DOHH2 (cell line): ENCODE measurements around the gene USP16.

Experiments
- H3F3A ChIP-seq: fragments of 200-600 bp; sonication (generic), shearing (Covaris generic); 2 replicates; pipeline ENCODE4 v1.6.0; 2016; ENCODE audit warnings: antibody characterized with exemption, mild to moderate bottlenecking; ENCODE audit not compliant: control insufficient read depth, insufficient read depth
- H3K27ac ChIP-seq: fragments of 200-600 bp; sonication (generic); 2 replicates; pipeline ENCODE4 v1.5.1; 2014; ENCODE audit warnings: low read depth, mild to moderate bottlenecking, low read length, moderate library complexity
- H3K27me3 ChIP-seq: fragments of 200-600 bp; sonication (generic); 2 replicates; pipeline ENCODE4 v1.6.1; 2014; ENCODE audit warnings: mild to moderate bottlenecking, low read length, mixed read lengths; ENCODE audit not compliant: control insufficient read depth
- H3K36me3 ChIP-seq: fragments of 200-600 bp; sonication (generic); 2 replicates; pipeline ENCODE4 v1.6.1; 2014; ENCODE audit warnings: mild to moderate bottlenecking, low read length, moderate library complexity, mixed read lengths; ENCODE audit not compliant: control insufficient read depth
- H3K4me1 ChIP-seq: fragments of 200-600 bp; sonication (generic); 2 replicates; pipeline ENCODE4 v1.6.1; 2014; ENCODE audit warnings: mild to moderate bottlenecking, low read length, mixed read lengths; ENCODE audit not compliant: control insufficient read depth
- H3K4me2 ChIP-seq: fragments of 200-600 bp; sonication (generic); 2 replicates; pipeline ENCODE4 v1.6.0; 2014; ENCODE audit warnings: mild to moderate bottlenecking, low read length, moderate library complexity
- H3K4me3 ChIP-seq: fragments of 200-600 bp; sonication (generic); 2 replicates; pipeline ENCODE4 v1.5.1; 2014; ENCODE audit warnings: mild to moderate bottlenecking, low read length, mixed read lengths
- H3K79me2 ChIP-seq: fragments of 200-600 bp; sonication (generic); 2 replicates; pipeline ENCODE4 v1.6.1; 2014; ENCODE audit warnings: mild to moderate bottlenecking, low read length, mixed read lengths; ENCODE audit not compliant: control insufficient read depth
- H3K9me2 ChIP-seq: fragments of 200-600 bp; sonication (generic); replicated peaks from 2 replicates; pipeline ENCODE4 v1.6.1; 2014; ENCODE audit warnings: mild to moderate bottlenecking, low read length, mixed read lengths; ENCODE audit not compliant: control insufficient read depth
- H3K9me3 ChIP-seq: fragments of 200-600 bp; sonication (generic); 2 replicates; pipeline ENCODE4 v1.6.1; 2014; ENCODE audit warnings: antibody characterized with exemption, low read length, mixed read lengths; ENCODE audit not compliant: control insufficient read depth, insufficient read depth
- H4K20me1 ChIP-seq: fragments of 200-600 bp; sonication (generic); 2 replicates; pipeline ENCODE4 v1.6.0; 2014; ENCODE audit warnings: low read depth, mild to moderate bottlenecking, antibody characterized with exemption, low read length, moderate library complexity; ENCODE audit not compliant: control insufficient read depth, insufficient read depth
- EZH2phosphoT487 ChIP-seq: fragments of 200-600 bp; sonication (generic); IDR thresholded peaks from 2 replicates; pipeline ENCODE4 v1.6.1; 2017; ENCODE audit warnings: borderline replicate concordance, mild to moderate bottlenecking, antibody characterized with exemption, low read length, moderate library complexity, mixed read lengths
- TF ChIP-seq, protein P1 (sequence below): fragments of 200-600 bp; sonication (generic); IDR thresholded peaks from one replicate; pipeline ENCODE4 v1.5.1; 2014; ENCODE audit warnings: antibody characterized with exemption, mild to moderate bottlenecking, low read depth, low read length; ENCODE audit not compliant: poor library complexity, severe bottlenecking

Gene USP16

DNA sequence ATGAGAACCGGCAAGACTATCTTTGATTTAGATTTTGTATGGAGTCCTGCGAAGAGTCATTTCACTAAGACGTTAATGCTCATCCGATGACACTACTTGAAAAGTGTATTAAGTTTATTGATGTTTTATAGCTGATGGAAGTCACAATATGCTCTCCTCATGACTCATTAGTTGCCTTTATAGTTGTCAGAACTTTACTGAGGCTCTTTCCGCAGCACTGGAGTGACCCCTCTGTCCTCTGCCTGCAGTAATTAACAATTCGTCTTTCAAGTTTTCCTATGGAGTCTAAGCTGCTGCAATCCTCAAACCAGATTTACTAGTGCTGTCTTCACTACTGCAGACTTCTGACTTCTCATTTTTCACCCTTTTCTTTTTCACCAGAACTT, 853 bp downstream of the USP16 start:
- Histone ChIP-seq H3K27ac (peak overlapping the region; percentile 73; the same call in 1 of the 2 replicates), H3K27me3 (no peaks in the 10 kb centered on the region)

DNA sequence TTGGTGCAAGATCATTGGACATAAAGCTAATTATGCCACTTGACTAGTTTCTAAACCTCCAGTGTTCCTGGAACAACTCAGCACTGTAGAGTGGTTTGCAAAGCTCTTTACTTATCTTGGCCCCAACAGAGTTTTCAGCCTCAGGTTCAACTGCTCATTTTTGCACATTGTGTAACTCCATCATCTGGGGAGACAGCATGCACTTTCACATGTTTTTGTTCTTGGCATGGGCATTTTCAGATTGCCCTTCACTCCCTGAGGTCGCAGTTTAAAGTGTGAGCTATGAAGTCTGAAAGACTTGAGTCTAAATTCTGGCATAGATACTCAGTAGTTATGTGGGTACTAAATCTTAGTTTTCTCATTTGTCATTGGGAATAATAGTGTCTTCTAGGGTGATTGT, 5.1 kb downstream of the USP16 start:
- peaks cover 76% of the 10 kb centered on the region for H3K79me2 ChIP-seq
- H3K9me2 ChIP-seq, result no peaks in the 10 kb centered on the region
- no peak overlapping the region for H3K27ac ChIP-seq
- H3F3A ChIP-seq, result peaks cover 4% of the 10 kb centered on the region; the same call in 1 of the 2 replicates
- H3K4me2 ChIP-seq, result no peak overlapping the region
- H3K36me3 ChIP-seq, result peaks cover 61% of the 10 kb centered on the region
- H4K20me1 ChIP-seq, result no peaks in the 10 kb centered on the region
- no peaks in the 10 kb centered on the region for H3K9me3 ChIP-seq
- peaks cover 19% of the 10 kb centered on the region for H3K4me1 ChIP-seq
- H3K27me3 ChIP-seq, result no peaks in the 10 kb centered on the region
- no peak overlapping the region for H3K4me3 ChIP-seq
- no peak for TF ChIP-seq EZH2phosphoT487
- TF ChIP-seq, protein P1, sequence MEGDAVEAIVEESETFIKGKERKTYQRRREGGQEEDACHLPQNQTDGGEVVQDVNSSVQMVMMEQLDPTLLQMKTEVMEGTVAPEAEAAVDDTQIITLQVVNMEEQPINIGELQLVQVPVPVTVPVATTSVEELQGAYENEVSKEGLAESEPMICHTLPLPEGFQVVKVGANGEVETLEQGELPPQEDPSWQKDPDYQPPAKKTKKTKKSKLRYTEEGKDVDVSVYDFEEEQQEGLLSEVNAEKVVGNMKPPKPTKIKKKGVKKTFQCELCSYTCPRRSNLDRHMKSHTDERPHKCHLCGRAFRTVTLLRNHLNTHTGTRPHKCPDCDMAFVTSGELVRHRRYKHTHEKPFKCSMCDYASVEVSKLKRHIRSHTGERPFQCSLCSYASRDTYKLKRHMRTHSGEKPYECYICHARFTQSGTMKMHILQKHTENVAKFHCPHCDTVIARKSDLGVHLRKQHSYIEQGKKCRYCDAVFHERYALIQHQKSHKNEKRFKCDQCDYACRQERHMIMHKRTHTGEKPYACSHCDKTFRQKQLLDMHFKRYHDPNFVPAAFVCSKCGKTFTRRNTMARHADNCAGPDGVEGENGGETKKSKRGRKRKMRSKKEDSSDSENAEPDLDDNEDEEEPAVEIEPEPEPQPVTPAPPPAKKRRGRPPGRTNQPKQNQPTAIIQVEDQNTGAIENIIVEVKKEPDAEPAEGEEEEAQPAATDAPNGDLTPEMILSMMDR, result no peak

More for the DNA sequence above, 853 bp downstream of the USP16 start:
- Histone ChIP-seq H3K4me2 (peak overlapping the region; percentile 85), H3K9me3 (no peaks in the 10 kb centered on the region), H3K79me2 (peaks cover 50% of the 10 kb centered on the region), H4K20me1 (no peaks in the 10 kb centered on the region), H3K4me1 (peaks cover 23% of the 10 kb centered on the region), H3K9me2 (no peaks in the 10 kb centered on the region), H3K36me3 (peaks cover 21% of the 10 kb centered on the region), H3F3A (peaks cover 12% of the 10 kb centered on the region), H3K4me3 (peak overlapping the region; percentile 89)
- TF ChIP-seq, protein P1, result no peak
- TF ChIP-seq EZH2phosphoT487, result no peak

DNA sequence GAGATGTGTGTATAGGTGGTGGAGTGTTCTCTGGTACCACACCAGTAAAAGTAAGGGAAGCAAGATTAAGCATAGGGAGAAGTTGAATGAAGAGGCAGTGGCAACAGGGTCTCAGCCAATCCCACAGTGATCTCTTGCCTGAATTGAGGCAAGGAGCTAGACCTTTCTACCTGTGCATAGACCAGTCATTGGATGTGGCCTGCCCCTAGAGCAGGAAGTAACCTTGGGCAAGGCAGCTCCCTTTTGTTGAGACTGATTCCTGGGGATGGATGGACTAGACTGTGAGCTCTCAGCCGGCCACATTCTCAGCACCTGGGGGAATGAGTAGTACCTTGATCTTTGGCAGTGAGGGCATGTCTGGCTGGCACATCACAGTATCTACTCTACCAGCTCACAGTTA, 6.4 kb downstream of the USP16 start:
- peaks cover 5% of the 10 kb centered on the region for H3F3A ChIP-seq
- H3K9me2 ChIP-seq, result no peaks in the 10 kb centered on the region
- no peak for TF ChIP-seq EZH2phosphoT487
- TF ChIP-seq, protein P1, result no peak
- no peaks in the 10 kb centered on the region for H3K9me3 ChIP-seq
- no peak overlapping the region for H3K4me2 ChIP-seq
- H3K27ac ChIP-seq, result no peak overlapping the region
- H4K20me1 ChIP-seq, result no peaks in the 10 kb centered on the region
- peaks cover 14% of the 10 kb centered on the region for H3K4me1 ChIP-seq
- peaks cover 62% of the 10 kb centered on the region for H3K79me2 ChIP-seq
- no peaks in the 10 kb centered on the region for H3K27me3 ChIP-seq
- no peak overlapping the region for H3K4me3 ChIP-seq
- H3K36me3 ChIP-seq, result peaks cover 70% of the 10 kb centered on the region
